WERI-Rb-1 (cell line): ENCODE data around the gene APH1B.
"Not testable (repeated sequence)": the region's sequence is repeated elsewhere in the genome, so short reads cannot be mapped to it uniquely, and the experiment has no call there.

Experiments
- DNase-seq: peaks from one replicate; pipeline ENCODE4 v3.0.0-alpha.2; 2020
- H3K27ac ChIP-seq: fragments of 250-450 bp; sonication (Bioruptor Pico); 2 replicates; pipeline ENCODE4 v1.5.1; 2020; ENCODE audit warnings: mild to moderate bottlenecking, moderate library complexity
- H3K27me3 ChIP-seq: fragments of 250-450 bp; sonication (Bioruptor Pico); 2 replicates; pipeline ENCODE4 v1.5.1; 2021; ENCODE audit warnings: mild to moderate bottlenecking, low read depth, moderate library complexity; ENCODE audit not compliant: insufficient read depth, severe bottlenecking
- H3K36me3 ChIP-seq: fragments of 250-450 bp; sonication (Bioruptor Pico); 2 replicates; pipeline ENCODE4 v1.5.1; 2020; ENCODE audit warnings: mild to moderate bottlenecking, moderate library complexity
- H3K4me3 ChIP-seq: 2 replicates; pipeline ENCODE4 v1.5.1; 2011; ENCODE audit warnings: low read depth, mild to moderate bottlenecking, control low read depth, low read length
- H3K9me3 ChIP-seq: fragments of 250-450 bp; sonication (Bioruptor Pico); 2 replicates; pipeline ENCODE4 v1.5.1; 2021; ENCODE audit warnings: mild to moderate bottlenecking, moderate library complexity; ENCODE audit not compliant: severe bottlenecking
- TF ChIP-seq, protein P1 (sequence below): IDR thresholded peaks from 2 replicates; pipeline ENCODE4 v1.5.1; 2011; ENCODE audit warnings: low read depth, mild to moderate bottlenecking, control low read depth, inconsistent platforms, low read length

The APH1B gene

DNA sequence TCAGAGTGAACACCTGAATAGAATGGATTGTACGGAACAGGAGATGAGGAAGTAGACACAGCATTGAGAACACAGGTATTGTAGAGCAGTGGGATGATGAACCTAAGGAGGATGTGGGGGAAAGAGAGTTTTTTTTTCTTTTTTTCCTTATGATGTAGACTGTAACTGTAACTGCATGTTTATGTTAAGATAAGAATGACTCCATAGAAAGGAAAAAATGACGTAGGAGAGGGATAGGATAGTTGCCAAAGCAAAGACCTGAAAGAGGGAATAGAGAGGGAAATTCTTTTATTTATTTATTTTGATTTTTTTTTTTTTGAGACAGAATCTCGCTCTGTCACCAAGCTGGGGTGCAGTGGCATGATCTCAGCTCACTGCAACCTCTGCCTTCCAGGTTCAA is 33.2 kb downstream of the APH1B start:
- TF ChIP-seq, protein P1, sequence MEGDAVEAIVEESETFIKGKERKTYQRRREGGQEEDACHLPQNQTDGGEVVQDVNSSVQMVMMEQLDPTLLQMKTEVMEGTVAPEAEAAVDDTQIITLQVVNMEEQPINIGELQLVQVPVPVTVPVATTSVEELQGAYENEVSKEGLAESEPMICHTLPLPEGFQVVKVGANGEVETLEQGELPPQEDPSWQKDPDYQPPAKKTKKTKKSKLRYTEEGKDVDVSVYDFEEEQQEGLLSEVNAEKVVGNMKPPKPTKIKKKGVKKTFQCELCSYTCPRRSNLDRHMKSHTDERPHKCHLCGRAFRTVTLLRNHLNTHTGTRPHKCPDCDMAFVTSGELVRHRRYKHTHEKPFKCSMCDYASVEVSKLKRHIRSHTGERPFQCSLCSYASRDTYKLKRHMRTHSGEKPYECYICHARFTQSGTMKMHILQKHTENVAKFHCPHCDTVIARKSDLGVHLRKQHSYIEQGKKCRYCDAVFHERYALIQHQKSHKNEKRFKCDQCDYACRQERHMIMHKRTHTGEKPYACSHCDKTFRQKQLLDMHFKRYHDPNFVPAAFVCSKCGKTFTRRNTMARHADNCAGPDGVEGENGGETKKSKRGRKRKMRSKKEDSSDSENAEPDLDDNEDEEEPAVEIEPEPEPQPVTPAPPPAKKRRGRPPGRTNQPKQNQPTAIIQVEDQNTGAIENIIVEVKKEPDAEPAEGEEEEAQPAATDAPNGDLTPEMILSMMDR = no peak
- H3K27ac ChIP-seq = no peak overlapping the region
- no peaks in the 10 kb centered on the region for H3K36me3 ChIP-seq
- no peaks in the 10 kb centered on the region for H3K9me3 ChIP-seq
- H3K27me3 ChIP-seq = no peaks in the 10 kb centered on the region
- no peak overlapping the region for H3K4me3 ChIP-seq
- no peak for DNase-seq

DNA sequence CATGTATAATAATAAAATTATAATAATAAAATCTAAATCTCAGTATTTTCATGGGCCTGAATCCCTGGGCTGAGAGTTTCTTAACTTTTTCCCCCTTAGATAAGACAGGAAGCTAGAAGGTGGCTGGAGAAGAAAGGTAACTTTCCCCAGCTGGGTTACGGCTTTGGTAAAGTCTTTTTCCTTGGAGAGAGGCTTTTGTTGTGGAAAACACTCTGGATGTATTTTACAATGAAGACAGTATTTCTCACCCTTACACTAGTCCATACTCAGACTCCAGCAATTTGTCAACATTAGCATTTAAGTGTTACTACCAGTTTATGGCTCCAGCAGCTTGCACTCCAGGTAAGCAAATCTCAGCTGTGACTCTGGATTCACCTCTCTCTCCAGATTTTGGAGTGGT is 34.9 kb downstream of the APH1B start:
- Histone ChIP-seq H3K9me3 (no peaks in the 10 kb centered on the region), H3K4me3 (no peak overlapping the region), H3K36me3 (no peaks in the 10 kb centered on the region), H3K27ac (no peak overlapping the region), H3K27me3 (no peaks in the 10 kb centered on the region)
- TF ChIP-seq, protein P1 = no peak
- no peak for DNase-seq

GRCh38 chr15:63313825-63314224 is 36.4 kb downstream of the APH1B start:
- no peaks in the 10 kb centered on the region for H3K27me3 ChIP-seq

DNA sequence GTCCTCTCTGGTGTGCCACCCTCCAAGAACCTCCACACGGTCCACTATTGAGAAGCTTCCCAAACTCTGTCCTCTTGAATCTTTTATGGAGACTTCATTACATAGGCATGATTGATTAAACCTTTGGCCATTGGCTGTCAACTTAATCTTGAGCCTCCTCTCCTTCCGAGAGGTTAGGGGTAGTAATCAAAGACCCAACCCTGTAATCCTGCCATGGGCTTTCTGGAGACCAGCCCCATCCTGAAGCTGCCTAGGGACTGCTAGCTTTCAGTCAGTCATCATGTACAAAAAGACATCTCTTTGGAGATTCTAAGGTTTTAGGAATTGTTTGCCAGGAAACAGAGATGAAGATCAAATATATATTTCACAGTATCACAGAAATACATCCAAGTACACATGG is 37.0 kb downstream of the APH1B start:
- Histone ChIP-seq H3K4me3 (no peak overlapping the region), H3K9me3 (peaks cover 11% of the 10 kb centered on the region), H3K27me3 (no peaks in the 10 kb centered on the region), H3K36me3 (no peaks in the 10 kb centered on the region), H3K27ac (no peak overlapping the region)
- TF ChIP-seq, protein P1 = no peak
- DNase-seq = no peak

More at GRCh38 chr15:63313825-63314224, 36.4 kb downstream of the APH1B start:
- TF ChIP-seq, protein P1 = no peak
- no peak for DNase-seq
- peaks cover 11% of the 10 kb centered on the region for H3K9me3 ChIP-seq
- H3K4me3 ChIP-seq = no peak overlapping the region
- no peaks in the 10 kb centered on the region for H3K36me3 ChIP-seq
- no peak overlapping the region for H3K27ac ChIP-seq

- Histone ChIP-seq H3K4me3 (no peak overlapping the region), H3K9me3 (peaks cover 25% of the 10 kb centered on the region), H3K27me3 (no peaks in the 10 kb centered on the region), H3K27ac (no peak overlapping the region), H3K36me3 (no peaks in the 10 kb centered on the region)
- TF ChIP-seq, protein P1 = no peak
- no peak for DNase-seq
These were observed 40.9 kb downstream of the APH1B start for GRCh38 chr15:63318344-63318743.

- TF ChIP-seq, protein P1 = no peak
- H3K27ac ChIP-seq = peak overlapping the region; percentile 67
- DNase-seq = no peak
- H3K36me3 ChIP-seq = no peaks in the 10 kb centered on the region
- H3K4me3 ChIP-seq = no peak overlapping the region
- no peaks in the 10 kb centered on the region for H3K27me3 ChIP-seq
- peaks cover 25% of the 10 kb centered on the region for H3K9me3 ChIP-seq
These were observed 41.7 kb downstream of the APH1B start for GRCh38 chr15:63319065-63319464.

DNA sequence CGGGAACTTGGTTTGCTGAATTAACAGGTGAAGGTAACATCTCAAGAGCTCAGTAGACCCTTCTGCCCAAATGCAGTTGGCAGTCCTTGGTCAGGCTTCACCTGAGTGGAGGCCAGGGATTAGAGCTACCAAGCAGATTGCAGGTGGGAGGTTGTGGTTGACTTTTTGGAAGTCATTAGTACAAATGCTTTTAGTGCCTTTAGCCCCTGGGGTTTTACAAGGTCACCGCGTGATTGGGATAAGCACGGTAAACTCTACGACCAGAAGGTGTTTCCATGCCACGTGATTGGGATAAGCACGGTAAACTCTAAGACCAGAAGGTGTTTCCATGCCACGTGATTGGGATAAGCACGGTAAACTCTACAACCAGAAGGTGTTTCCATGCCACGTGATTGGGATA is 43.0 kb downstream of the APH1B start:
- not testable (repeated sequence) for H3K27me3 ChIP-seq, H3K36me3 ChIP-seq, H3K4me3 ChIP-seq
- Histone ChIP-seq H3K9me3 (peaks cover 25% of the 10 kb centered on the region), H3K27ac (peak overlapping the region; percentile 67)
- peak; percentile 80 for DNase-seq

DNA sequence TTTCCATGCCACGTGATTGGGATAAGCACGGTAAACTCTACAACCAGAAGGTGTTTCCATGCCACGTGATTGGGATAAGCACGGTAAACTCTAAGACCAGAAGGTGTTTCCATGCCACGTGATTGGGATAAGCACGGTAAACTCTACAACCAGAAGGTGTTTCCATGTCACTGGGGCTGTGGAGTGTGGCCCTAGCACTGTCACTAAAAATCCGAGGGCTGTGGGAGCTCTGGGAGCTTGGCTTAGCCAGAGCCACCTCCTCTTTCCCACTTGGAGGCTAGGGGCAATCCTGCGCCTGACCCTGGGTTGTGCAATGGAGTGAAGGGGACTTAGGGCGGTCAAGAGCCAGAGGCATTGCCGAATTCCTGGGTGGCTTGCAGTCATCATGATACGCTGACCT is 43.6 kb downstream of the APH1B start:
- peak overlapping the region; percentile 94 for H3K27ac ChIP-seq
- H3K27me3 ChIP-seq, H3K36me3 ChIP-seq, H3K4me3 ChIP-seq: not testable (repeated sequence)
- peak; percentile 71 for DNase-seq
- H3K9me3 ChIP-seq = peaks cover 25% of the 10 kb centered on the region
